ENCODE measurements around the gene RAB14.
"Not testable (repeated sequence)": the region's sequence is repeated elsewhere in the genome, so short reads cannot be mapped to it uniquely, and the experiment has no call there.

The RAB14 gene

DNA sequence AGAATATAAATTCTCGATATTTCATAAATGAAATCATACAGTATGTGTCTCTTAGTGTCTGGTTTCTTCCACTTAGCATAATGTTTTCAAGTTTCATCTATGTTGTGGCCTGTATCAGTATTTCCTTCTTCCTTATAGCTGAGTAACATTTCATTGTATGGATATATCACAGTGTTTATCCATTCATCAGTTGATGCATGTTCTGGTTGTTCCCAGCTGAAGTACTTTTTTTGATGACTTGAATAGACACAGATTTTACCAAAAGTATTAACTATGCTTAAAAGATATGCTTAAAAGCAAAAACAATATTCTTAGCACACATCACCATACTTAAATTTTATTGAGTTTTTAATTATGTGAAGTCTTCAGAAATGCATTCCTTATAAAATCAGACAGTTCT is 12.7 kb downstream of the RAB14 start:
- Histone ChIP-seq H3K27me3 (ENCODE audit: insufficient read depth, low read length) (no peaks in the 10 kb centered on the region), H3K9me3 (ENCODE audit: insufficient read depth, low read depth, low read length) (no peaks in the 10 kb centered on the region), H3K4me1 (ENCODE audit: insufficient read depth, low read length) (no peaks in the 10 kb centered on the region), H3K9ac (ENCODE audit: low read depth, low read length) (no peak overlapping the region), H3K36me3 (ENCODE audit: insufficient read depth, low read length) (peaks cover 21% of the 10 kb centered on the region), H3K27ac (ENCODE audit: low read depth, low read length) (no peak overlapping the region), H3K4me3 (ENCODE audit: low read length) (no peak overlapping the region)
- WGBS, result 100% methylated on average over 1 of the region's 1 CpG

DNA sequence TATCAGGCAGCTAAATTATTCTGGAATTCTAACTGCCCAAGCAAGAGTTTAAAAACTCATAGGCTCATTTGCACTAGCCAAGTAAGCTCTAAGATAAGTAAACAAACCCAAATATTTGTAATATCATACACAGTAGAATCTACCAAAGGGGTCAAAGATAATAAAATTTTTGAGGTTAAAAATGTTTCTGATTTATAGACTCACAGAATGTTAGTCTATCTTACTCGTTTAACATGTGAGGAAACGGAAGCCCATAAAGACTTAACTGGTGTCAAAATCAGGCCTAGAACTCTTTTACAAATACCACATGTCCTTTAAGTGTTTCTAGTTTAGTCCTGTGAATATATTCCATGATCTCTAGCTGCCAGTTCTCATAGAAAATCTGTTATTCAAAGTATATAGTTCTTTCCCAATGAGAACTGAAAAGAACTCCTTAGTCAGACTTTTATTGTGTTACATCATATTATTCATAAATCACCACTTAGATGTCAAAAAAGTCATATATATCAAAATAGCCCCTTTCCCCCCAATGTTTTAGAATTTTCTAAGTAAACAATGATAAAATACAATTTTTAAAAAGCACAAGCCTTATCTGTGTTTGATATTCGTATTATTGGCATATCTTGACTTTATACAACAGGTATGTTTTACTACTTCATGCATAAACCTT is 13.9 kb downstream of the RAB14 start:
- Histone ChIP-seq H3K27ac (ENCODE audit: low read depth, low read length) (no peak overlapping the region), H3K9ac (ENCODE audit: low read depth, low read length) (no peak overlapping the region), H3K4me1 (ENCODE audit: insufficient read depth, low read length) (no peaks in the 10 kb centered on the region), H3K36me3 (ENCODE audit: insufficient read depth, low read length) (peaks cover 27% of the 10 kb centered on the region), H3K9me3 (ENCODE audit: insufficient read depth, low read depth, low read length) (no peaks in the 10 kb centered on the region), H3K27me3 (ENCODE audit: insufficient read depth, low read length) (no peaks in the 10 kb centered on the region), H3K4me3 (ENCODE audit: low read length) (no peak overlapping the region)
- whole genome bisulfite sequencing, result 100% methylated on average over 2 of the region's 3 CpGs

DNA sequence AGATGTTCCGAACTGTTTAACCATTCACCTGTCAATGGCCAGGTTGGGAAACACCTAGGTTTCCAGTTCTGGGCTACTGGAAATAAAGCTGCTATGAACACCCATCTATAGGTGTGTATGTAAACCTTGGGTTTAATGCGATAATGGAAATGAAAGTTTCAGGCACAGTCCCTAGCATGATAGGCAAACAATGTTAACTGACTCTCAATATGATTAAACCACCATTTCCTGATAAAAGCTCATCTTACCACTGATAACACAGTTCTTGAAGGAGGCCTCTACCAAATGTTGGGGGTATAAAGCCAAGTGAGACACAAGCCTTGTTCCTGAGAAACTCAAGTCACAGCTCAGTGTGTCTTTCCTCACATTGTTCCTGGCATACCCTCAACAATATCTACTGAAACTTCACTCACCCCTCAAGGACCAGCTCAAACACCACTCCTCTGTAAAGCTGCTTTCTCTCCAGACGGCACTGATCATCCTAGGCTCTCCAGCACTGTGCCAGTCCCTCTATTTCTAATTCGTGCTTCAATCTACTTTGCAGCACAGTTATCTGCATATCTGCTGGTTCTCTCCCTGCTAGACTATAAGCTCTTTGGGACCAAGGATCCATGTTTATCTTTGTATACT is 15.8 kb downstream of the RAB14 start:
- Histone ChIP-seq H3K27me3 (ENCODE audit: insufficient read depth, low read length) (no peaks in the 10 kb centered on the region), H3K4me1 (ENCODE audit: insufficient read depth, low read length) (no peaks in the 10 kb centered on the region), H3K9ac (ENCODE audit: low read depth, low read length) (no peak overlapping the region), H3K36me3 (ENCODE audit: insufficient read depth, low read length) (peaks cover 45% of the 10 kb centered on the region), H3K9me3 (ENCODE audit: insufficient read depth, low read depth, low read length) (no peaks in the 10 kb centered on the region), H3K4me3 (ENCODE audit: low read length) (no peak overlapping the region), H3K27ac (ENCODE audit: low read depth, low read length) (no peak overlapping the region)
- 95% methylated on average over 4 of the region's 4 CpGs for WGBS

DNA sequence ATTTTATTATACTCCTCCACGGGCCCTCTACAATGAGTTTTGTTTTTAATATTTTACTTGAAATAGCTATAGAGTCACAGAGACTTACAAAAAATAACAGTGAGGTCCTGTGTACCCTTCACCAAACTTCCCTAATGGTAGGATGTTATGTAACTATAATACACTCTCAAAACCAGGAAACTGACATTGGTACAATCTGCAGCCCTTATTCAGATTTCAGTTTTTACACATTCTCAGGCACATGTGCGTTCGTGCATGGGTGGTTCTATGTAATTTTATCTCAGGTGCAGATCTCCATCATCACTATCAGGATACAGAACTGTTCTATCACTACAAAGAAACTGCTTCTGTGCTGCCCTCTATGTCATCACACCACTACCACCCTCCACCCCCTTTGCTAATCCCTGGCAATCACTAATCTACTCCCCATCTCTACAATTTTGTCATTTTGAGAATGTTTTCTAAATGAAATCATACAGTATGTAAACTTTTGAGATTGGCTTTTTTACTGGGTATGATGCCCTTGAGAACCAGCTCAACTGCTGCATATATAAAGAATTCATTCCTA is 16.4 kb downstream of the RAB14 start:
- Histone ChIP-seq H3K4me1 (ENCODE audit: insufficient read depth, low read length) (no peaks in the 10 kb centered on the region), H3K4me3 (ENCODE audit: low read length) (no peak overlapping the region), H3K9me3 (ENCODE audit: insufficient read depth, low read depth, low read length) (no peaks in the 10 kb centered on the region), H3K27me3 (ENCODE audit: insufficient read depth, low read length) (no peaks in the 10 kb centered on the region), H3K36me3 (ENCODE audit: insufficient read depth, low read length) (peaks cover 51% of the 10 kb centered on the region), H3K9ac (ENCODE audit: low read depth, low read length) (no peak overlapping the region), H3K27ac (ENCODE audit: low read depth, low read length) (no peak overlapping the region)
- 98% methylated on average over 2 of the region's 3 CpGs for WGBS

DNA sequence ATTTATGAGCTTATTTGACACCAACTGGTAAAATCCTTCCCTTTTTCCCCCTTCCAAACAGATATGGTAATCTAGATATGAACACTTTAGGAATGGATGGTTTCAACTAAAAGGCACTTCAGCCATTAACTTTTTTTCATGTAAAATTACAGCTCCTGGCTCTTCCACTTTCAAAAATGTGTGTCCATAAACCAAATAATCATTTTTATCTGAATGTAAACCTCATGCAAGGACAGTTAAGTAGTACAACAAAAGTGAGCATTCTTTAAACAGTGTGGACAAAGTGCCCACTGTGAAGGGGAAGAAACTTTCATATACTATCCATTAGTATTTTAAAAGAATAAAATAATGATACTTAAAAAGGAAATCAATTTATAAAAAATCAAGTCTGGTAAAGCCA is 17.2 kb downstream of the RAB14 start:
- H3K36me3 ChIP-seq (ENCODE audit: insufficient read depth, low read length), result peaks cover 59% of the 10 kb centered on the region

DNA sequence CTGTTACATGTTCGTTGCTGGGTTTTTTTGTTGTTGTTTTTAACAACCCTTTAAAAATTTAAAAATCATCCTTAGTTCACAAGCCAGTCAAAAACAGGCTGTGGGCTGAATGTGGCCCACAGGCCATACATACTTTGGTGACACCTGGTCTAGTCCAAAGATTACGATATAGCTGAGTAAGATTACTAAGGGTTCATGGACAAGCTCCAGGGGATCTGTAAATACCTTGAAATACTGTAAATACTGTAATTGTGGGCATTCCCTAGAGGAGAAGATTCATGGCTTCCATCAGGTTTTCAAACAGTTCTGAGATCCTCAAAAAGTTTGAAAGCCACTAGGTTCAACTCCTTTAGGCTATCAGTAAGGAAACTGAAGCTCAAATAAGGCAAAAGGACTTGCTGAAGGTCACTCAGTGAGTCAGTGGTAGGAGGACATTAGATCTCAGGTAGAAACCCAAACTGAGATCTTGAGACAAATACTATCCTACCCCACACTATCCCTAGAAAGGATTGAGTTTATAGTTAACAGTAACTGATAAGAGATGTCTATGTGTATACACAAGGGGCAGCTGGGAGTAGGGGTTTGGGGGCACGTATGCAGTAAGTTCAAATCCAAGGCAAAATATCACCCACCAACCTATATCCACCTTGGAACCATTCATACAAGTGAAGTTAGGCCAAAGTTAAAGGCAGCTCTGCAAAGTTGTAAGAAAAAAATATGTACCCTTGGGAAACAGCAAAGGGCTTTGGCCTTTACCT is 17.8 kb downstream of the RAB14 start:
- H3K36me3 ChIP-seq (ENCODE audit: insufficient read depth, low read length), result peaks cover 65% of the 10 kb centered on the region
- no peaks in the 10 kb centered on the region for H3K27me3 ChIP-seq (ENCODE audit: insufficient read depth, low read length)
- H3K27ac ChIP-seq (ENCODE audit: low read depth, low read length), result no peak overlapping the region
- H3K4me1 ChIP-seq (ENCODE audit: insufficient read depth, low read length), result no peaks in the 10 kb centered on the region
- 84% methylated on average over 1 of the region's 3 CpGs for WGBS
- H3K4me3 ChIP-seq (ENCODE audit: low read length), result no peak overlapping the region
- H3K9me3 ChIP-seq (ENCODE audit: insufficient read depth, low read depth, low read length), result no peaks in the 10 kb centered on the region
- no peak overlapping the region for H3K9ac ChIP-seq (ENCODE audit: low read depth, low read length)

More for the DNA sequence above, 17.2 kb downstream of the RAB14 start:
- Histone ChIP-seq H3K4me3 (ENCODE audit: low read length) (no peak overlapping the region), H3K4me1 (ENCODE audit: insufficient read depth, low read length) (no peaks in the 10 kb centered on the region), H3K9me3 (ENCODE audit: insufficient read depth, low read depth, low read length) (no peaks in the 10 kb centered on the region), H3K27ac (ENCODE audit: low read depth, low read length) (no peak overlapping the region), H3K27me3 (ENCODE audit: insufficient read depth, low read length) (no peaks in the 10 kb centered on the region), H3K9ac (ENCODE audit: low read depth, low read length) (no peak overlapping the region)

GRCh38 chr9:121182989-121183388 is 18.7 kb downstream of the RAB14 start:
- Histone ChIP-seq H3K4me3 (ENCODE audit: low read length) (no peak overlapping the region), H3K4me1 (ENCODE audit: insufficient read depth, low read length) (no peaks in the 10 kb centered on the region), H3K9ac (ENCODE audit: low read depth, low read length) (no peak overlapping the region), H3K27ac (ENCODE audit: low read depth, low read length) (no peak overlapping the region), H3K36me3 (ENCODE audit: insufficient read depth, low read length) (peaks cover 73% of the 10 kb centered on the region), H3K9me3 (ENCODE audit: insufficient read depth, low read depth, low read length) (no peaks in the 10 kb centered on the region), H3K27me3 (ENCODE audit: insufficient read depth, low read length) (no peaks in the 10 kb centered on the region)

DNA sequence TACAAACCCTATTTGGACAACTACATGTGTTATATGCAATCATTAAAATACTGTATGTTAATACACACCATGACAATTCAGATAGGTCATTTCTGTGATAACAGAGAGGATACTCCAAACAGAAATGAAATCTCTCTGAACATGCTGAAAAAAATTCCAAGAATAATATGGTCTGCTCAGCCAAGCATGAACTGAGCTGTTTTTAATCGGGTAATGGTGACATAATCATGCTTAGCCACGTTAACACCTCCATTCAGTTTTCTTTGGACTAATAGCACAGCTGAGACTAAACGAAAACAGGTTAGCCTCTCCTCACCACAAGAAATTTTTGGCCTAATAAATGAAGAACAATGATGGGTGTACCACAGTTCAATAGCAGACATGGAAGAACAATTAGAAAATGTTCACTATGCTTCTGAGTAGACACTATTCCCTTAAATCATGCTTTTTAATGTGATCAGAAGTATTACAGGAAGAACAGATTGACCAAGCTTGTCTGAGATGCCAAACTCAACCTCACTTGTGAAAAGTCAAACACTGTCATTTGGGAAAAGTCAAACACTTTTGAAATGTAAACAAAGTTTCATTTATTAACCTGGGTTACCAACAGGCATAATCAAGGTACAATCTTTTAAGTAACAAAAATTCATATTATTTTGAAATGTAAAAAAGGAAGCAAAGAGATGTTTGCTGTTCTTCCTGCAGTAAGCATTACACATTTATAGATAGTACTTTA is 19.4 kb downstream of the RAB14 start:
- H3K4me1 ChIP-seq (ENCODE audit: insufficient read depth, low read length), result no peaks in the 10 kb centered on the region
- WGBS, result over 99% methylated on average over 3 of the region's 3 CpGs
- H3K27me3 ChIP-seq (ENCODE audit: insufficient read depth, low read length), result no peaks in the 10 kb centered on the region
- H3K9ac ChIP-seq (ENCODE audit: low read depth, low read length), result no peak overlapping the region
- H3K27ac ChIP-seq (ENCODE audit: low read depth, low read length), result no peak overlapping the region
- no peak overlapping the region for H3K4me3 ChIP-seq (ENCODE audit: low read length)
- H3K9me3 ChIP-seq (ENCODE audit: insufficient read depth, low read depth, low read length), result no peaks in the 10 kb centered on the region
- peaks cover 74% of the 10 kb centered on the region for H3K36me3 ChIP-seq (ENCODE audit: insufficient read depth, low read length)

- Histone ChIP-seq H3K9ac (ENCODE audit: low read depth, low read length) (no peak overlapping the region), H3K27me3 (ENCODE audit: insufficient read depth, low read length) (no peaks in the 10 kb centered on the region), H3K36me3 (ENCODE audit: insufficient read depth, low read length) (peaks cover 65% of the 10 kb centered on the region), H3K27ac (ENCODE audit: low read depth, low read length) (no peak overlapping the region), H3K4me3 (ENCODE audit: low read length) (no peak overlapping the region), H3K4me1 (ENCODE audit: insufficient read depth, low read length) (no peaks in the 10 kb centered on the region), H3K9me3 (ENCODE audit: insufficient read depth, low read depth, low read length) (no peaks in the 10 kb centered on the region)
- 87% methylated on average over 3 of the region's 3 CpGs for WGBS
These were observed 21.6 kb downstream of the RAB14 start for GRCh38 chr9:121179930-121180681.

- not testable (repeated sequence) for H3K9ac ChIP-seq (ENCODE audit: low read depth, low read length); H3K27me3 ChIP-seq (ENCODE audit: insufficient read depth, low read length); H3K4me1 ChIP-seq (ENCODE audit: insufficient read depth, low read length); H3K27ac ChIP-seq (ENCODE audit: low read depth, low read length); H3K4me3 ChIP-seq (ENCODE audit: low read length); H3K9me3 ChIP-seq (ENCODE audit: insufficient read depth, low read depth, low read length)
- no CpG with 5 or more reads among the region's 1 CpG for WGBS
- peaks cover 65% of the 10 kb centered on the region for H3K36me3 ChIP-seq (ENCODE audit: insufficient read depth, low read length)
These were observed 22.3 kb downstream of the RAB14 start for GRCh38 chr9:121179373-121179721.
